GM12878 (cell line): ENCODE results near the gene CLASP1.

Source experiments
- EP300 ChIP-seq, 2 experiments: fragments of 150-350 bp in 1 of 2; IDR thresholded peaks; 2 replicates each; pipeline ENCODE4 v1.6.1; 2011 to 2012; ENCODE audit warnings: low read depth in 2 of 2, low read length in 2 of 2, borderline replicate concordance in 1 of 2, improper control_type of control experiment in 1 of 2, inconsistent platforms in 1 of 2; ENCODE audit not compliant: control insufficient read depth in 1 of 2
- MYC ChIP-seq: IDR thresholded peaks from 2 replicates; pipeline ENCODE4 v1.6.1; 2011; ENCODE audit warnings: mild to moderate bottlenecking, low read length, moderate library complexity, inconsistent platforms; ENCODE audit not compliant: insufficient read depth, insufficient replicate concordance, insufficient read length, severe bottlenecking
- TBL1XR1 ChIP-seq: IDR thresholded peaks from 2 replicates; pipeline ENCODE4 v1.6.1; 2012; ENCODE audit warnings: low read depth, low read length, improper control_type of control experiment
- YY1 ChIP-seq: IDR thresholded peaks from 2 replicates; pipeline ENCODE4 v1.6.1; 2011; ENCODE audit warnings: low read depth, mild to moderate bottlenecking, low read length
- TF ChIP-seq, protein P1 (sequence below), 3 experiments: IDR thresholded peaks in 2 of 3; conservative IDR thresholded peaks in 1 of 3; 2 replicates each; pipeline ENCODE4 v1.5.1; 2011; ENCODE audit warnings: low read depth in 3 of 3, low read length in 3 of 3, mild to moderate bottlenecking in 3 of 3, control low read depth in 2 of 3, moderate library complexity in 2 of 3, inconsistent platforms in 1 of 3, mixed read lengths in 1 of 3; ENCODE audit not compliant: control insufficient read depth in 2 of 3, insufficient read depth in 1 of 3; ENCODE audit errors: extremely low read depth in 1 of 3

DNA sequence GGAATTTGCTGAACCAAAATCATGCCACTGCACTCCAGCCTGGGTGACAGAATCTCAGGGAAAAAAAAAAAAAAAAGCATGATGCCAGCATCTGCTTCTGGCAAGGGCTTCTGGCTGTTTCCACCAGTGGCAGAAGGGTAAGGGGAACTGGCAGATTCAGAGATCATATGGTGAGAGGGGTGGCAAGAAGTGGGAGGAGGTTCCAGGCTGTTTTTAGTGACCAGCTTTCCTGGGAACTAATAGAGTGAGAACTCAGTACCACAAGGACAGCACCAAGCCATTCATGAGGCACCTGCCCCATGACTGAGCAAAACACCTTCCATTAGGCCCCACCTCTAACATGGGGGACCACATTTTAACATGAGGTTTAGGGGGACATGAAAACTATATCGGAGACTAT lies 18.4 kb upstream of the CLASP1 start:
- TF ChIP-seq EP300 (IDR thresholded peaks at IDR 0.05; ENCODE audit: borderline replicate concordance in 1 of 2, control insufficient read depth in 1 of 2, low read depth in 2 of 2, low read length in 2 of 2) (no peak), MYC (no peak), TBL1XR1 (no peak), YY1 (no peak)
- TF ChIP-seq, protein P1, sequence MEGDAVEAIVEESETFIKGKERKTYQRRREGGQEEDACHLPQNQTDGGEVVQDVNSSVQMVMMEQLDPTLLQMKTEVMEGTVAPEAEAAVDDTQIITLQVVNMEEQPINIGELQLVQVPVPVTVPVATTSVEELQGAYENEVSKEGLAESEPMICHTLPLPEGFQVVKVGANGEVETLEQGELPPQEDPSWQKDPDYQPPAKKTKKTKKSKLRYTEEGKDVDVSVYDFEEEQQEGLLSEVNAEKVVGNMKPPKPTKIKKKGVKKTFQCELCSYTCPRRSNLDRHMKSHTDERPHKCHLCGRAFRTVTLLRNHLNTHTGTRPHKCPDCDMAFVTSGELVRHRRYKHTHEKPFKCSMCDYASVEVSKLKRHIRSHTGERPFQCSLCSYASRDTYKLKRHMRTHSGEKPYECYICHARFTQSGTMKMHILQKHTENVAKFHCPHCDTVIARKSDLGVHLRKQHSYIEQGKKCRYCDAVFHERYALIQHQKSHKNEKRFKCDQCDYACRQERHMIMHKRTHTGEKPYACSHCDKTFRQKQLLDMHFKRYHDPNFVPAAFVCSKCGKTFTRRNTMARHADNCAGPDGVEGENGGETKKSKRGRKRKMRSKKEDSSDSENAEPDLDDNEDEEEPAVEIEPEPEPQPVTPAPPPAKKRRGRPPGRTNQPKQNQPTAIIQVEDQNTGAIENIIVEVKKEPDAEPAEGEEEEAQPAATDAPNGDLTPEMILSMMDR (IDR thresholded peaks at IDR 0.05 in 2 of 3, conservative IDR thresholded peaks at IDR 0.05 in 1 of 3; ENCODE audit: control insufficient read depth in 2 of 3, extremely low read depth in 1 of 3, insufficient read depth in 1 of 3, low read depth in 3 of 3, low read length in 3 of 3), result no peak
